GM19372 (cell line): ENCODE results near the gene SMTNL1.

Source experiments
- ATAC-seq: cut with Tn5 transposase; IDR thresholded peaks from one replicate; pipeline ENCODE4 v1.9.1; 2021; ENCODE audit warnings: mild to moderate bottlenecking, low read depth, moderate library complexity; ENCODE audit not compliant: unreplicated experiment

SMTNL1 gene

DNA sequence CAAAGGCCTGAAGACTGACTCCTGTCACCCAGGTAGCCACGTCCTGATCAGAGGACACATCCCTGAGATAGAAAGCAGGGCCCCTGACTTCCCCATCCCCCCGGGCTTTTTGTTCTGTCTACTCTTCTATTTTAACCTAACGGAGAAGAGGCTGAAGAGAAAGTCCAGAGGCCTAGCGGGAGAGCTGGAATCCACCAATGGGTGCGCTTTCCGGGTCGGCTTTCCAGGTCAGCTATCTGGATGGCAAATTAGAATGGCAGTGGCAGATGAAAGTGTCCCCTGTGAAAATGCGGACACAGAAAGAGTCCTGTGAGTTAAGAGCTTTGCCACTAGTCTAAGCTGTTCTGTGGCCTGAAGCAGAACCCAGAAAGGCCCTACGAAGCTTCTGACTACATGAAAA, 46.9 kb downstream of the SMTNL1 start:
- no peak for ATAC-seq

DNA sequence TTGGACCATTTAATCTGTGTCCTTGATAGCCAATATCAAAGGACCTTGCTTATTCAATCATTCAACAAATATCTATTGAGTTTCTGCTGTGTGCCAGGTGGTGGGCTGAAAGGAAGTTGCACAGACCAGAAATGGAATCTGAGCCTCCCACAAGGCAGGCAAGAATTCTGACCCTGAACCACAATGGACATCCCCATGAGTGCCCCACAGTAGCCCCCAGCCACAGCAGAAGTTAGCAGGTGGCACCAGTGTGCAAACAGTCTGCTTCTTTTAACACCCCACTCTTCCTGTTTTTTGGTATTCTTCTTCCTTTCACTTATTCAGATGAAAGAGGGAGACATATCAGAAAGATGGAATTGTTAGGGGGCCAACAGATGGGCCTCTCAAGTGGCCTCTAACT, 47.9 kb downstream of the SMTNL1 start:
- no peak for ATAC-seq

DNA sequence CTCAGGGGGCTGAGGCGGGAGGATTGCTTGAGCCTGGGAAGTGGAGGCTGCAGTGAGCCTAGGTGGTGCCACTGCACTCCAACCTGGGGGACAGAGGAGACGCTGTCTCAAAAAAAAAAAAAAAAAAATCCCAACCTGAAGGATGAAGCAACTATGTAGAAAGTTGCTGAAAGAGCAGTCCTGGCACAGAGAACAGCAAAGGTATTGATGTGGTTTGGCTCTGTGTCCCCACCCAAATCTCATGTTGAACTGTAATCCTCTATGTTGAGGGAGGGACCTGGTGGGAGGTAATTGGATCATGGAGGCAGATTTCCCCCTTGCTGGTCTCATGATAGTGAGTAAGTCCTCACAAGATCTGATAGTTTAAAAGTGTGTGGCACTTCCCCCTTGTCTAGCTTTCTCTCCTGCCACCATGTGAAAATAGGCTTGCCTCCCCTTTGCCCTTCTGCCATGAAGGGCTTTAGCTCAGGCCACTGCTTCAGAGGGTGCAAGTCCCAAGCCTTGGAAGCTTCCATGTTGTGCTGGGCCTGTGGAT, 49.4 kb downstream of the SMTNL1 start:
- no peak for ATAC-seq

- no peak for ATAC-seq
These were observed 50.8 kb downstream of the SMTNL1 start for GRCh38 chr11:57588046-57588710.

DNA sequence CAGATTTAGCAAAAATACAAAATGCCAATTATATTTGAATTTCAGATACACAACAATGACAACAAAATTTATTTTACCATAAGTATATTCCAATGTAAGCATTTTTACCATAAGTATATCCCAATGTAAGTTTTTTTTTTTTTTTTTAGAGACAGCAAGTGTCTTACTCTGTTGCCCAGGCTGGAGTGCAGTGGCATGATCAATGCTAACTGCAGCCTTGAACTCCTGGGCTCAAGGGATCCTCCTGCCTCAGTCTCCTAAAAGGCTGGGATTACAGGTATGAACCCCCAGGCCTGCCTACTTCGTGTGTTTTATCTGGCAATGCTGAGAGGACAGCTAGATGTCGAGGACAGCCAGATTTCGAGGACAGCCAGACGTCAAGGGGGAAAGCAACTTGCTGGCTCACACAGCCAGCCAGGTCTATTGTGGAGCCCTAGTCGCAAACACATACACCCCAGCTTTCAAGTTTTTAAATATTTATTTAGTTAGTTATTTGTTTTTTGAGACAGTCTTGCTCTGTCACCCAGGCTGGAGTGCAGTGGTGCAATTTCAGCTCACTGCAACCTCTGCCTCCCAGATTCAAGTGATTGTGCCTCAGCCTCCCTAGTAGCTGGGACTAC, 59.0 kb downstream of the SMTNL1 start:
- ATAC-seq: no peak

- no peak for ATAC-seq
These were observed 60.1 kb downstream of the SMTNL1 start, which contains the start of gene SERPING1 for GRCh38 chr11:57597461-57597915. Gene SERPING1 (plus strand): TSS chr11:57597685. CDS start chr11:57598271, 586 bp downstream.

- no peak for ATAC-seq
These were observed 60.8 kb downstream of the SMTNL1 start for GRCh38 chr11:57597916-57598830.

- ATAC-seq: no peak
These were observed 61.4 kb downstream of the SMTNL1 start for GRCh38 chr11:57598831-57599155.

DNA sequence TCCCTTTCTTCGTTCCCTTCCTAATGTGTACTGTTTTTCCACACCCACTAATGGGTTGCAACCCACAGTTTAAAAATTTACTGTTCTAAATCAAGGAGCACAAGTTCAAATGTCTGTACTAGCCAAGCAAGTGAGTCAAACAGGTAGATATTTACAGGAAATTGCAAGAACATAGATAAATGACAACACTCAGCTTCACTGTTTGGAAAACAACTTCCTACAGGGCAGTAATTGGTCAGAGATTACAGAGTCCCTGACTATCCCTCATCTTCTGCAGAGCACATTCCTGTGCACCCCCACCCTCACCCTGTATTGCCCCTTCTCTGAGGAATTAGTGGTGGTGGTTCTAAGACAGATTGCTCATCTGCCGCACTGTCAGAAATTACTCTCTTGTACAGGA, 62.0 kb downstream of the SMTNL1 start:
- ATAC-seq: no peak
